ENCODE measurements around the gene SMIM5. TPM values are rescaled to one million over a fixed set of nuclear protein-coding genes. Genes with fewer than 3 reads are reported as not detected.

Gene SMIM5
- total and polyA plus RNA-seq, 2 of the 13 experiments (the other 11 are each of a cell fraction or from before 2014, with no cell fraction given), result not detected

DNA sequence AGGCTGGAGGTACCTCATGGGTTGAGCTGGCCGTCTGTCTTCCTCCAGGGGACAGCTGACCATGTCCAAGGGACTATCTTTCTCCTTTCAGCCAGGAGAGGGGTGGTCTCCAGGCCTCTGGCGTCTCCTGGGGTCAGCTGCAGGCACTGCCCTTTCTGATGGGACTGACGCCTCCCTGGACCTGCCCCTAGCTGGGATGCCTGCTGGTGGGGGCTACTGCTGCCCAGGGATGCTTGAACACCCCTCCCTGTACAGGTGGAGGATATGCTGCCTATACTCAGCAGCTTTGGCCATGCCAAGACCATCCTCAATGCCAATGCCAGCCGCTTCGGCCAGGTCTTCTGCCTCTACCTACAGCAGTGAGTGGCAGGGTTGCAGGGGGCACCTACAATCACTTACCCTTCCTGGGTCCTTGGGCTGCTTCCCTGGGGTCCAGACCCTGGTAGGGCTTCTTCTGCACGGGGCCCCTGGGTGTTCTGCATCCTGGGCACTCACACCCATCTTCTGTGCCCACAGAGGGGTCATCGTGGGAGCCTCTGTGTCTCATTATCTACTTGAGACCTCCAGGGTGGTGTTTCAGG is 41.4 kb upstream of the SMIM5 start (continued):
- TF ChIP-seq ZNF792 (CRISPR knock-in tag; IDR thresholded peaks at IDR 0.05) (no peak), ZNF12 (CRISPR knock-in tag; IDR thresholded peaks at IDR 0.05) (no peak), PHF5A (CRISPR knock-in tag; IDR thresholded peaks at IDR 0.05; ENCODE audit: low read depth, unreplicated experiment) (no peak), ZNF251 (CRISPR knock-in tag; IDR thresholded peaks at IDR 0.05) (no peak), HNRNPL (IDR thresholded peaks at IDR 0.05; ENCODE audit: low read depth, low read length) (0 out of 2 replicates have a peak, but pooled peaks have one; percentile 38), SP2 (CRISPR knock-in tag; IDR thresholded peaks at IDR 0.05) (peak; percentile 36; the same call in 1 of the 2 replicates), ZKSCAN1 (IDR thresholded peaks at IDR 0.05; ENCODE audit: low read length) (no peak), ARNT (IDR thresholded peaks at IDR 0.05) (no peak), ZNF224 (CRISPR knock-in tag; IDR thresholded peaks at IDR 0.05) (no peak), FOXA1 (IDR thresholded peaks at IDR 0.05) (no peak), FOXA1 (CRISPR knock-in tag; IDR thresholded peaks at IDR 0.05) (no peak), ZNF878 (CRISPR knock-in tag; IDR thresholded peaks at IDR 0.05) (no peak), ZIK1 (CRISPR knock-in tag; IDR thresholded peaks at IDR 0.05; ENCODE audit: borderline replicate concordance, low read depth) (no peak), TBL1XR1 (IDR thresholded peaks at IDR 0.05; ENCODE audit: borderline replicate concordance, low read length, partially characterized antibody) (no peak)
- TF ChIP-seq, protein P1, sequence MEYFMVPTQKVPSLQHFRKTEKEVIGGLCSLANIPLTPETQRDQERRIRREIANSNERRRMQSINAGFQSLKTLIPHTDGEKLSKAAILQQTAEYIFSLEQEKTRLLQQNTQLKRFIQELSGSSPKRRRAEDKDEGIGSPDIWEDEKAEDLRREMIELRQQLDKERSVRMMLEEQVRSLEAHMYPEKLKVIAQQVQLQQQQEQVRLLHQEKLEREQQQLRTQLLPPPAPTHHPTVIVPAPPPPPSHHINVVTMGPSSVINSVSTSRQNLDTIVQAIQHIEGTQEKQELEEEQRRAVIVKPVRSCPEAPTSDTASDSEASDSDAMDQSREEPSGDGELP (IDR thresholded peaks at IDR 0.05; ENCODE audit: borderline replicate concordance, low read depth), result peak; percentile 62; the same call in 1 of the 2 replicates
- TF ChIP-seq, protein P2, sequence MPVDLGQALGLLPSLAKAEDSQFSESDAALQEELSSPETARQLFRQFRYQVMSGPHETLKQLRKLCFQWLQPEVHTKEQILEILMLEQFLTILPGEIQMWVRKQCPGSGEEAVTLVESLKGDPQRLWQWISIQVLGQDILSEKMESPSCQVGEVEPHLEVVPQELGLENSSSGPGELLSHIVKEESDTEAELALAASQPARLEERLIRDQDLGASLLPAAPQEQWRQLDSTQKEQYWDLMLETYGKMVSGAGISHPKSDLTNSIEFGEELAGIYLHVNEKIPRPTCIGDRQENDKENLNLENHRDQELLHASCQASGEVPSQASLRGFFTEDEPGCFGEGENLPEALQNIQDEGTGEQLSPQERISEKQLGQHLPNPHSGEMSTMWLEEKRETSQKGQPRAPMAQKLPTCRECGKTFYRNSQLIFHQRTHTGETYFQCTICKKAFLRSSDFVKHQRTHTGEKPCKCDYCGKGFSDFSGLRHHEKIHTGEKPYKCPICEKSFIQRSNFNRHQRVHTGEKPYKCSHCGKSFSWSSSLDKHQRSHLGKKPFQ (CRISPR knock-in tag; IDR thresholded peaks at IDR 0.05; ENCODE audit: insufficient replicate concordance), result no peak
- TF ChIP-seq, protein P3, sequence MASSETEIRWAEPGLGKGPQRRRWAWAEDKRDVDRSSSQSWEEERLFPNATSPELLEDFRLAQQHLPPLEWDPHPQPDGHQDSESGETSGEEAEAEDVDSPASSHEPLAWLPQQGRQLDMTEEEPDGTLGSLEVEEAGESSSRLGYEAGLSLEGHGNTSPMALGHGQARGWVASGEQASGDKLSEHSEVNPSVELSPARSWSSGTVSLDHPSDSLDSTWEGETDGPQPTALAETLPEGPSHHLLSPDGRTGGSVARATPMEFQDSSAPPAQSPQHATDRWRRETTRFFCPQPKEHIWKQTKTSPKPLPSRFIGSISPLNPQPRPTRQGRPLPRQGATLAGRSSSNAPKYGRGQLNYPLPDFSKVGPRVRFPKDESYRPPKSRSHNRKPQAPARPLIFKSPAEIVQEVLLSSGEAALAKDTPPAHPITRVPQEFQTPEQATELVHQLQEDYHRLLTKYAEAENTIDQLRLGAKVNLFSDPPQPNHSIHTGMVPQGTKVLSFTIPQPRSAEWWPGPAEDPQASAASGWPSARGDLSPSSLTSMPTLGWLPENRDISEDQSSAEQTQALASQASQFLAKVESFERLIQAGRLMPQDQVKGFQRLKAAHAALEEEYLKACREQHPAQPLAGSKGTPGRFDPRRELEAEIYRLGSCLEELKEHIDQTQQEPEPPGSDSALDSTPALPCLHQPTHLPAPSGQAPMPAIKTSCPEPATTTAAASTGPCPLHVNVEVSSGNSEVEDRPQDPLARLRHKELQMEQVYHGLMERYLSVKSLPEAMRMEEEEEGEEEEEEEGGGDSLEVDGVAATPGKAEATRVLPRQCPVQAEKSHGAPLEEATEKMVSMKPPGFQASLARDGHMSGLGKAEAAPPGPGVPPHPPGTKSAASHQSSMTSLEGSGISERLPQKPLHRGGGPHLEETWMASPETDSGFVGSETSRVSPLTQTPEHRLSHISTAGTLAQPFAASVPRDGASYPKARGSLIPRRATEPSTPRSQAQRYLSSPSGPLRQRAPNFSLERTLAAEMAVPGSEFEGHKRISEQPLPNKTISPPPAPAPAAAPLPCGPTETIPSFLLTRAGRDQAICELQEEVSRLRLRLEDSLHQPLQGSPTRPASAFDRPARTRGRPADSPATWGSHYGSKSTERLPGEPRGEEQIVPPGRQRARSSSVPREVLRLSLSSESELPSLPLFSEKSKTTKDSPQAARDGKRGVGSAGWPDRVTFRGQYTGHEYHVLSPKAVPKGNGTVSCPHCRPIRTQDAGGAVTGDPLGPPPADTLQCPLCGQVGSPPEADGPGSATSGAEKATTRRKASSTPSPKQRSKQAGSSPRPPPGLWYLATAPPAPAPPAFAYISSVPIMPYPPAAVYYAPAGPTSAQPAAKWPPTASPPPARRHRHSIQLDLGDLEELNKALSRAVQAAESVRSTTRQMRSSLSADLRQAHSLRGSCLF (CRISPR knock-in tag; IDR thresholded peaks at IDR 0.05; ENCODE audit: borderline replicate concordance), result no peak
- TF ChIP-seq, protein P4, sequence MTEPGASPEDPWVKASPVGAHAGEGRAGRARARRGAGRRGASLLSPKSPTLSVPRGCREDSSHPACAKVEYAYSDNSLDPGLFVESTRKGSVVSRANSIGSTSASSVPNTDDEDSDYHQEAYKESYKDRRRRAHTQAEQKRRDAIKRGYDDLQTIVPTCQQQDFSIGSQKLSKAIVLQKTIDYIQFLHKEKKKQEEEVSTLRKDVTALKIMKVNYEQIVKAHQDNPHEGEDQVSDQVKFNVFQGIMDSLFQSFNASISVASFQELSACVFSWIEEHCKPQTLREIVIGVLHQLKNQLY (CRISPR knock-in tag; IDR thresholded peaks at IDR 0.05), result no peak
- TF ChIP-seq, protein P5, sequence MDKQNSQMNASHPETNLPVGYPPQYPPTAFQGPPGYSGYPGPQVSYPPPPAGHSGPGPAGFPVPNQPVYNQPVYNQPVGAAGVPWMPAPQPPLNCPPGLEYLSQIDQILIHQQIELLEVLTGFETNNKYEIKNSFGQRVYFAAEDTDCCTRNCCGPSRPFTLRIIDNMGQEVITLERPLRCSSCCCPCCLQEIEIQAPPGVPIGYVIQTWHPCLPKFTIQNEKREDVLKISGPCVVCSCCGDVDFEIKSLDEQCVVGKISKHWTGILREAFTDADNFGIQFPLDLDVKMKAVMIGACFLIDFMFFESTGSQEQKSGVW (CRISPR knock-in tag; IDR thresholded peaks at IDR 0.05; ENCODE audit: borderline replicate concordance), result no peak

All from HepG2 (cell line).